AG09319 (cell line): Measurements from ENCODE around the gene TTC28.

ENCODE experiments used
- DNase-seq: peaks from one replicate; pipeline ENCODE4 v3.0.0-alpha.2; 2010; ENCODE audit warnings: low read depth; ENCODE audit errors: extremely low read depth
- TF ChIP-seq, protein P1 (sequence below): IDR thresholded peaks from 2 replicates; pipeline ENCODE4 v1.5.1; 2011; ENCODE audit warnings: low read depth, mild to moderate bottlenecking, inconsistent platforms, low read length, moderate library complexity

TTC28 gene

DNA sequence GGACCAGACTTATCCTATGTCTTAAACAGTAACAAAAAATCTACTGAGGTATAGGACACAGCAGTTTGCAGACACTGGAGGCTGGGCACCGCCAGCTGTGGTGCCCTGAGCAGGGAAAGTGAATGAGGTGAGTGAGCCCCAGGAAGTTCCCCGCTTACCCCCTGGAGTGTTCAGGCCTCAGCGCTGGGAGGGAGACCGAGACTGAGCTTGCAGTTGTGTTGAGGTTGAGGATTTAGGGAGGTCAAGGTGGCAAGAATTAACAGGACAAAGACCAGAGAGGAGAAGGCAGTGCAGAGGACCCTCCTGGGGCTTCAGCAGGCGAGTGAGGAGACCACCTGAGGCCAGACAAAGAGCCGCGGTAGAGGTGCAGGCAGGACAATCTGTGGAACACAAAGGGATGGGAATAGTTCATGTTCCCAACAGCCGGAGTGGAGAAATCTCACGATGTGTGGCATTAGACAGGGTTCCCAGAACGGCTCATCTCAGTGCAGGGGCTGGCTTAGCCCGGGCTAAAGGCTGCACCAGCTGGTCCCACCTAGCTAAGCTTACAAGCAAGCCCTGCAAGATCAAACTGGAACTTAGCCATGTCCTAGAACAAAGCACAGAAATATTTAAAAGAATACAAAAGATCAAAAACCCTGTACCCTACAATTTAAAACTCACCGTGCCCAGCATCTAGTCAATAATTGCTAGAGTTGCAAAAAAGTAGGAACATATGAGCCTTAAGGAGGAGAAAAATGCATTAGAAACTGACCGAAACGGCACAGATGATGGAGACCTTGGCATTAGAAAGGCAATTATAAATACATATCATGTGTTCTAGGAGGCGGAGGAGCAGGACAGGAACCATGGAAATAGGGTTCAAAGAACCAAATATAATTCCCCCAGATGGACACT lies 713.2 kb downstream of the TTC28 start:
- TF ChIP-seq, protein P1, sequence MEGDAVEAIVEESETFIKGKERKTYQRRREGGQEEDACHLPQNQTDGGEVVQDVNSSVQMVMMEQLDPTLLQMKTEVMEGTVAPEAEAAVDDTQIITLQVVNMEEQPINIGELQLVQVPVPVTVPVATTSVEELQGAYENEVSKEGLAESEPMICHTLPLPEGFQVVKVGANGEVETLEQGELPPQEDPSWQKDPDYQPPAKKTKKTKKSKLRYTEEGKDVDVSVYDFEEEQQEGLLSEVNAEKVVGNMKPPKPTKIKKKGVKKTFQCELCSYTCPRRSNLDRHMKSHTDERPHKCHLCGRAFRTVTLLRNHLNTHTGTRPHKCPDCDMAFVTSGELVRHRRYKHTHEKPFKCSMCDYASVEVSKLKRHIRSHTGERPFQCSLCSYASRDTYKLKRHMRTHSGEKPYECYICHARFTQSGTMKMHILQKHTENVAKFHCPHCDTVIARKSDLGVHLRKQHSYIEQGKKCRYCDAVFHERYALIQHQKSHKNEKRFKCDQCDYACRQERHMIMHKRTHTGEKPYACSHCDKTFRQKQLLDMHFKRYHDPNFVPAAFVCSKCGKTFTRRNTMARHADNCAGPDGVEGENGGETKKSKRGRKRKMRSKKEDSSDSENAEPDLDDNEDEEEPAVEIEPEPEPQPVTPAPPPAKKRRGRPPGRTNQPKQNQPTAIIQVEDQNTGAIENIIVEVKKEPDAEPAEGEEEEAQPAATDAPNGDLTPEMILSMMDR, result no peak
- no peak for DNase-seq

DNA sequence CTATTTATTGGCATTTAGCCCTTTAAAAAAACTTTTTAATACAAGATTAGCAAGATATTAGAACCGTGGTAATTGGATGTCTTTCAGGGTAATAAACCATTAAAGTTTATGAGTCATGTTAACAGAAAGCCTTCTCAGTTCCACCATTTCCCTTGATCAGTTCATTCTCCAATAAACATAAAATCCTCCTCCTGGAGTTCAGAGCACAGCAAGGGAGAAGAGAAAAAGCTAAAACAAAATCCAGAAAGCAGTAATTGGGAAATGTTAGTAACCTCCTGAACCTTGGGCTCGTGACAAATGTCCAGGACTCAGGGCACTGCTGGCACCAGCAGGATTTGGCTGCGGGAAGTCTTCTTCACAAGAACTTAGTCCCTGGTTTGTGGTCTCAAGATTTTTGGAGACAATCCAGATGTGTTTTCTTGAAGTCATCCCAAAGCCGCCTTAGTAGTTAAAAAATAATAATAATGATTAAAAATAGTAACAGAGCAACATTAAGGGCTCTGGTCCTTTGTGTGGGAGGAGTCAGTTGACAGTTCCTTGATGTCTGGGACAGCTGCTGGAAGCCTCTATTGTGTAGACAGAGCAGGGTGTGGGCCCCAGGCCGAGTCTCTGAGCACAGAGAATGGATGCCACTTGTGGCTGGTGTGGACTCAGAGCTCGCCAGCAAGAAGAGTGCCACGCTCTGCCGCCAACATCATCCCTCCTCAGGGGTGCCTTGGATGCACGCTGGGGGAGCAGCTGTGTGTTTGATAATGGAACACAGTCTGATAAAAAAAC lies 717.2 kb downstream of the TTC28 start:
- DNase-seq, result no peak
- TF ChIP-seq, protein P1, result no peak

DNA sequence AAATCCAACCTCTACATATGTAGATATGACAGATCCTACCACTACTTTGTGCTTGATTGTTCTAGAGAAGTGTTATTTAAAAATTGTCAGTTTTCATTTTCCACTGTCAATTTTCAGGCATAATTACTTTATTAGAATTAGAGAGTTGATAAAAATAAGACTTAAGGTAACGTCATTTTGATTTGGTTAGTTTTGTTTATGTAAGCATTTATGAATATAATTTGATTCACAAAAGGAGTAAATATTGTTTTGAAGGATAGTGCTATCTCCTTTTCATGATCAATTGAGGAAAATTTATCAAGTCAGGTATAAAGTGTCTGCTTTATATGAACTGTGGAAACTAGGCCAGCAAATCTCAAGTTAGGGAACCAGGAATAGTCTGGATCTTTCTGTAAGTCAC lies 718.0 kb downstream of the TTC28 start:
- TF ChIP-seq, protein P1, result no peak

DNA sequence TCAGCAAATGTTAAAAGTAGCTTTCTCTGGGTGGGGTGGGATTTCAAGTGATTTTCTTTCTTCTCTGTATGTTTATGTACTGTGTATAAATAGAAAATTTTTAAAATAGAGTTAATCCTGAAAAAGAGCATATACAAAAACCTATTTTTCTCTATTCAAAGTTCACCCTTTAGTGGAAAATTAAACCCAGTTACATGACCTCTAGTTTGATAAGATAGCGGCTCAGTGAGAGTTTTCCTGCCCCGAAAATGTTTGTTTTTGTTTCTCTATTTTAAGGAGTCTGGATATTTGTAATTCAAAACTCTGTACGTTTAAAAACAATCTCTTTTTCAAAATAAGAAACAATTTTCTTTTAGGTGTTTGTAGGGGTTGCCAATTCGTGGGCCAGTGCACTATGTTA lies 718.5 kb downstream of the TTC28 start:
- DNase-seq, result no peak
- TF ChIP-seq, protein P1, result no peak

More for the DNA sequence above, 718.0 kb downstream of the TTC28 start:
- no peak for DNase-seq

DNA sequence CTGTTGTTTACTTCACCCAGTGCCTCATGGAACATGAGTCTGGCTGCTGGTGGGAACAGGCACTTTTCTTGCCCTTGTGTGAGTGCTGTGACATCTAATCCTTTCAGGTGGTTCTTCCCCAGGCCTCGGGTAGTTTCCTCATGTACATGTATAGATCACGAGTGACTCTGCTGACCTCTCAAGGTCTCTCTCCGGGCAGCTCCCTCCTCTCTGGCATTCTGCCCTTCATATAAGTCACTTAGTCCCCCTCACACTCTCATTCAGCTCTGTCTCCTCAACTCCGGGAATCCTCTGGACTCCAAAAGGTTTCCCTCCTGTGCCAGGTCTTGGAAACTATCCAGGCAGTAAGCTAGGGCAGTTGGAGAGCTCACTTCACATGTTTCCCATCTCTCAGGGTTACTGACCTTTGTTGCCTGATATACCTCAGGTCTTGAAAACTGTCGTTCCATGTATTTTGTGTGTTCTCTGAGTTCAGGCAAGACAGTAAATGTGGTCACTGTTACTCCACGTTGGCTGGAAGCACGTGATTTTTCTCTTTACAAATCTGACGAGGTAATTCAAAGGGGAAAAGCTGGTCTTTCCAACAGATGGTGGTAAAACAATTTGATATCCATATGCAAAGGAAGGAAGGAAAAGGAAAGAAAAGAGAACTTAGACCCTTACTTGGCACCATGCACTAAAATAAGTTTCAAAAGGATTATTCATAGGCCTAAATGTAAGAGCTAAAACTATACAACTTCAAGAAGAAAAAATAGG lies 720.1 kb downstream of the TTC28 start:
- TF ChIP-seq, protein P1, result no peak
- DNase-seq, result no peak

DNA sequence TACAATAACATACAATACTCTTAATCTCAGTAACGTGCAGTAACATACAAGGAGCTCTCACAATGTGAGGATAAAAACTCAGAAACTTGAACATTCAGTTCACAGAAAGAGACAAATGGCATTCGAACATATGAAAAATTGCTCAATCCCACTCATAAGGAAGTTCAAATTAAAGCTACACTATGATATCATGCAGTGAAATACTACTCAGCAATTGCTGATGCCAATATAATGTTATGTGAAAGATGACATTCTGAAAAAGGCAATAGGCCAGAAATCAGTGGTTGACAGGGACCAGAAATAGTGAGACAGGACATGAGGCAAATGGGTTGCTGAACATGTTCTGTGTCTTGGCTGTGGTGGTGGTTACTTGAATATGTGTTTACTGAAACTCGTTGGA lies 726.9 kb downstream of the TTC28 start:
- no peak for DNase-seq
- TF ChIP-seq, protein P1, result no peak

DNA sequence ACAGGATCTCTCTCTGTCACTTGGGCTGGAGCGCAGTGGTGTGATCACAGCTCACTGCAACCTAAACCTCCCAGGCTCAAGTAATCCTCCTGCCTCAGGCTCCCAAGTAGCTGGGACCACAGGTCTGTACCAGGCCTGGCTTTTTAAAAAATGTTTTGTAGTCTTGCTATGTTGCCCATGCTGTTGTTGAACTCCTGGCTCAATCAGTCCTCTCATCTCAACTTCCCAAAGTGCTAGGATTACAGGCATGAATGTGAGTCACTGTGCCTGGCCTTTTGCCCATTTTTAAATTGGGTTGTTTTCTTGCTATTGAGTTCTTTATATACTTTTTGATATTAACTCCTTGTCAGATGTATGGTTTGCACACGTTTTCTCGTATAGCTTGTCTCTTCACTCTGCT lies 727.5 kb downstream of the TTC28 start:
- peak; percentile 46 for DNase-seq
- TF ChIP-seq, protein P1, result no peak
